A549 (cell line): ENCODE results near the gene SORBS1. TPM values are rescaled to one million over a fixed set of nuclear protein-coding genes. Genes with fewer than 3 reads are reported as not detected.

Source experiments
- ATAC-seq, 2 experiments: fragments of 200-7000 bp in 1 of 2; fragments of >200 bp in 1 of 2; cut with Nextera tagmentation in 1 of 2; cut with Tn5 transposase in 1 of 2; 3 replicates each; pipeline versions ENCODE4 v1.8.0 to v1.9.1; 2018 to 2020; ENCODE audit warnings: mild to moderate bottlenecking in 1 of 2, moderate library complexity in 1 of 2
- CTCF ChIA-PET: fragments of 300-600 bp; sonication (Branson Sonifier 250); formaldehyde crosslinking; extraction: SDS; loops from one replicate; lab custom pipeline; 2021; ENCODE audit warnings: antibody characterized with exemption, inconsistent platforms; lab: Yijun Ruan, JAX
- POLR2A ChIA-PET: fragments of 350-600 bp; formaldehyde crosslinking; extraction: SDS; loops from one replicate; lab custom pipeline; 2021; ENCODE audit warnings: antibody characterized with exemption, inconsistent platforms; lab: Yijun Ruan, JAX
- DNase-seq, 2 experiments: peaks; one replicate each; pipeline versions ENCODE4 v3.0.0 to v3.0.0-alpha.2; 2011 to 2016; ENCODE audit warnings: low read depth in 1 of 2, low spot score in 1 of 2
- FAIRE-seq: peaks from 2 replicates; lab custom pipeline; 2011; peaks lifted over from hg19 to GRCh38; lab: Jason Lieb, UNC
- H3K27ac ChIP-seq, 2 experiments: fragments of >200 bp; sonication (Bioruptor Twin); formaldehyde crosslinking; 3 replicates each; pipeline ENCODE4 v1.5.1; 2016 to 2017
- H3K4me1 ChIP-seq: fragments of >200 bp; sonication (Bioruptor Twin); formaldehyde crosslinking; 3 replicates; pipeline ENCODE4 v1.6.1; 2016
- H3K4me2 ChIP-seq: fragments of >200 bp; sonication (Bioruptor Twin); formaldehyde crosslinking; 3 replicates; pipeline ENCODE4 v1.6.1; 2016
- H3K4me3 ChIP-seq: fragments of >200 bp; sonication (Bioruptor Twin); formaldehyde crosslinking; 3 replicates; pipeline ENCODE4 v1.5.1; 2016
- H3K9me3 ChIP-seq: fragments of >200 bp; sonication (Bioruptor Twin); formaldehyde crosslinking; 3 replicates; pipeline ENCODE4 v1.6.1; 2016
- BHLHE40 ChIP-seq: IDR thresholded peaks from 2 replicates; pipeline ENCODE4 v1.6.1; 2012; ENCODE audit warnings: low read depth, low read length, inconsistent platforms
- CBX8 ChIP-seq: fragments of 200-600 bp; sonication (generic); IDR thresholded peaks from 2 replicates; pipeline ENCODE4 v1.6.1; 2016
- CTCF ChIP-seq: fragments of >200 bp; sonication (Bioruptor Twin); formaldehyde crosslinking; IDR thresholded peaks from 3 replicates; pipeline ENCODE4 v1.5.1; 2016
- EHF ChIP-seq: fragments of 250-450 bp; sonication (Bioruptor Pico); IDR thresholded peaks from 2 replicates; pipeline ENCODE4 v1.5.0; 2020; ENCODE audit warnings: mild to moderate bottlenecking
- GATA3 ChIP-seq: IDR thresholded peaks from 2 replicates; pipeline ENCODE4 v1.6.1; 2012; ENCODE audit warnings: borderline replicate concordance
- HOXA7 ChIP-seq: fragments of 250-450 bp; sonication (Bioruptor Pico); IDR thresholded peaks from 2 replicates; pipeline ENCODE4 v1.5.0; 2020; ENCODE audit warnings: mild to moderate bottlenecking, moderate library complexity
- HOXB13 ChIP-seq: fragments of 250-450 bp; sonication (Bioruptor Pico); IDR thresholded peaks from 2 replicates; pipeline ENCODE4 v1.5.0; 2020; ENCODE audit warnings: low read depth, mild to moderate bottlenecking, moderate library complexity
- MAFK ChIP-seq: fragments of 450-650 bp; IDR thresholded peaks from 2 replicates; pipeline ENCODE4 v1.6.1; 2014; ENCODE audit not compliant: partially characterized antibody
- MAZ ChIP-seq: fragments of 150-350 bp; IDR thresholded peaks from 2 replicates; pipeline ENCODE4 v1.6.1; 2014; ENCODE audit warnings: antibody characterized with exemption, low read depth, low read length, borderline replicate concordance
- MYC ChIP-seq: IDR thresholded peaks from 2 replicates; pipeline ENCODE4 v1.6.1; 2012; ENCODE audit warnings: mild to moderate bottlenecking, inconsistent platforms, low read length, improper control_type of control experiment, borderline replicate concordance
- NPAS2 ChIP-seq: fragments of 250-450 bp; sonication (Bioruptor Pico); IDR thresholded peaks from 2 replicates; pipeline ENCODE4 v1.8.0; 2022; ENCODE audit warnings: mild to moderate bottlenecking, moderate library complexity, borderline replicate concordance
- PBX3 ChIP-seq: IDR thresholded peaks from 2 replicates; pipeline ENCODE4 v1.6.1; 2012
- POLR2A ChIP-seq: IDR thresholded peaks from 2 replicates; pipeline ENCODE4 v1.6.1; 2012; ENCODE audit warnings: mild to moderate bottlenecking, low read length
- RAD21 ChIP-seq, 2 experiments: fragments of >200 bp in 1 of 2; sonication (Bioruptor Twin) in 1 of 2; formaldehyde crosslinking in 1 of 2; IDR thresholded peaks in 1 of 2; conservative IDR thresholded peaks in 1 of 2; 2 replicates in 1 of 2; 3 replicates in 1 of 2; pipeline ENCODE4 v1.6.1; 2012 to 2018; ENCODE audit warnings: inconsistent platforms in 1 of 2
- SMC3 ChIP-seq: fragments of >200 bp; sonication (Bioruptor Twin); formaldehyde crosslinking; IDR thresholded peaks from 3 replicates; pipeline ENCODE4 v1.6.1; 2018; ENCODE audit warnings: inconsistent platforms
- TP53 ChIP-seq: fragments of 250-450 bp; sonication (Bioruptor Pico); IDR thresholded peaks from 2 replicates; pipeline ENCODE4 v1.5.0; 2021; ENCODE audit warnings: mild to moderate bottlenecking, moderate library complexity
- ZNF302 ChIP-seq: fragments of 250-450 bp; sonication (Bioruptor Pico); IDR thresholded peaks from 2 replicates; pipeline ENCODE4 v1.9.0; 2021; ENCODE audit warnings: inconsistent platforms, mild to moderate bottlenecking, moderate library complexity
- WGBS: methylation state at CpG from one replicate; pipeline ENCODE4 v1.1.6; 2017; ENCODE audit errors: missing lambda C conversion rate; 5-methylcytosine and 5-hydroxymethylcytosine counted together
- polyA plus RNA-seq, 4 experiments: library from polyadenylated mRNA; depleted of rRNA in 3 of 4; stranded (reverse); fragments of >200 nt; fragmentation: RNase III in 1 of 4; extraction: RNeasy Plus Mini Kit Qiagen cat#74134 plus additional on column Dnase treatment in 1 of 4; gene quantifications; 2 replicates in 3 of 4; 3 replicates in 1 of 4; pipeline ENCODE4 v1.2.3, GENCODE V29; 2011 to 2017
- TF ChIP-seq, protein P1 (sequence below): IDR thresholded peaks from 2 replicates; pipeline ENCODE4 v1.6.1; 2012
- TF ChIP-seq, protein P2 (sequence below): IDR thresholded peaks from 2 replicates; pipeline ENCODE4 v1.6.1; 2012; ENCODE audit warnings: low read depth, borderline replicate concordance
- TF ChIP-seq, protein P3 (sequence below): fragments of 200-600 bp; sonication (generic); IDR thresholded peaks from 2 replicates; pipeline ENCODE4 v1.6.1; 2016; ENCODE audit warnings: antibody characterized with exemption, mild to moderate bottlenecking, moderate library complexity

The SORBS1 gene
- polyA plus RNA-seq, 2 of the 4 experiments (the other 2 are of a cell fraction), result 0.39 to 0.80 TPM

DNA sequence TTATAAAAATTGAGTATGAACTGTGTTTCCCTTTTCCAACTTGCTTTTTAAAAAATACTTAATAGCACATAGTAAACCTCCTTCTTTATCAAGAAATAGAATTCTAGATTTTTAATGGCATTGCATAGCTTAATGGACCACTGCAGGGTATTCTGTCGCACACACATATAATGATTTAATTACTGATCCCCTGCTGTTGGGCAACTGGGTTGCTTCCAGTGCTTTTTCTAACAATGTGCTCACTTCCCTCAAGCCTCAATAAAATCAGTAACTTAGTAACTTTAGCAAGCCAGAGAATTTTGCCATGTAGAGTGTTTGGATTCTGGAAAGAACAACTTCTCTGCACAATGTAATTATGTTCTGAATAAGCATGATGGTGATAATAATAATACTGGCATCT lies 221.3 kb downstream of the SORBS1 start:
- TF ChIP-seq SMC3 (no peak), HOXB13 (CRISPR knock-in tag) (no peak), HOXA7 (CRISPR knock-in tag) (no peak), BHLHE40 (no peak), PBX3 (no peak), MYC (no peak), CBX8 (no peak), EHF (CRISPR knock-in tag) (no peak), MAFK (no peak)
- TF ChIP-seq, protein P1, sequence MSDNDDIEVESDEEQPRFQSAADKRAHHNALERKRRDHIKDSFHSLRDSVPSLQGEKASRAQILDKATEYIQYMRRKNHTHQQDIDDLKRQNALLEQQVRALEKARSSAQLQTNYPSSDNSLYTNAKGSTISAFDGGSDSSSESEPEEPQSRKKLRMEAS, result no peak
- no peak for DNase-seq
- WGBS, result 89% methylated on average over 1 of the region's 1 CpG
- H3K4me3 ChIP-seq, result no peak overlapping the region
- ChIA-PET CTCF (interaction anchor here (0.6 to 3.1 kb wide), 8 partner anchors 10 to 163 kb away, joined by 3 to 17 read pairs (median 4); no protein-coding TSS in a partner anchor), POLR2A (no interaction called here)
- ATAC-seq, result no peak
- H3K4me2 ChIP-seq, result no peak overlapping the region
- no peak overlapping the region for H3K27ac ChIP-seq
- FAIRE-seq, result no peak
- H3K4me1 ChIP-seq, result peaks cover 8% of the 10 kb centered on the region
- H3K9me3 ChIP-seq, result no peaks in the 10 kb centered on the region

DNA sequence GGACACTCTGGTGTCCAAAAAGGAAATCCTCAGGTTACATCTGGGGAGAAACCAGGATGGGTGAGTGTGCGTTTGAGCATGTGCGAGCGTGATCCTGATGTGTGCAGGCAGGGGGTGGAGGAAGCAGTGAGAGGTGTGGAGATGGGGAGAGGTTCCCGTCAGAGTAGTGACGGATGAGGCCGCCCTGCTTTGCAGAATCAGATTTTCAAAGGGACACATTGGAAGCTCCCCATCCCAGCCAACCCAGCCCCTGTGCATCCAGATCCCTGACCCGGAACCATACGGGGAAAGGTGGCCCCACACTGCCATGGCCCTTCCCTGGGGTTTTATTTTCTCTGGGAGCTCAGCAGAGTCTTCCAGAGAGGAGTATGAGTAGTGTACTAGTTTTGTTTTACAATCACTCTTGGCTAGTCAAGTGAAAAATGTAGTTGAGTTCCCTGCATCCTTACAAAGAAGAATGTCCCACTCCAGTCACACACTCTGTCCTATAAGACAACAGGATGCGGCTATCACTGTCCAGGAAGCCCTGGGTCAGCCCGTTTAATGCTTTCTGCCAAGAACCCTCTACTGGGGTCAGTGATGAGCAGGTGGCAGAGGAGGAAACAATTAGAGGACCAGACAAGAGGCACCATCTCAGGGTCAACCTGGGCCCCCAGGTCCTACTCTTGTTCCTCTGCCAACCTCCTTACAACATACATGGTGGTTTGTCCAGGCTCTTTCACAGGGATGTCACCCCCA lies 223.6 kb downstream of the SORBS1 start:
- Histone ChIP-seq H3K27ac (0 out of 6 replicates have a peak overlapping the region, but pooled peaks of 1 of the 2 experiments have one; percentile 5), H3K4me2 (no peak overlapping the region), H3K9me3 (no peaks in the 10 kb centered on the region), H3K4me3 (no peak overlapping the region), H3K4me1 (peaks cover 19% of the 10 kb centered on the region)
- CTCF ChIA-PET, result interaction anchor here (1.1 to 5.2 kb wide), 4 partner anchors 9 to 136 kb away, joined by 3 to 27 read pairs (median 5); no protein-coding TSS in a partner anchor
- FAIRE-seq, result no peak
- WGBS, result 91% methylated on average over 10 of the region's 10 CpGs
- TF ChIP-seq, protein P2, sequence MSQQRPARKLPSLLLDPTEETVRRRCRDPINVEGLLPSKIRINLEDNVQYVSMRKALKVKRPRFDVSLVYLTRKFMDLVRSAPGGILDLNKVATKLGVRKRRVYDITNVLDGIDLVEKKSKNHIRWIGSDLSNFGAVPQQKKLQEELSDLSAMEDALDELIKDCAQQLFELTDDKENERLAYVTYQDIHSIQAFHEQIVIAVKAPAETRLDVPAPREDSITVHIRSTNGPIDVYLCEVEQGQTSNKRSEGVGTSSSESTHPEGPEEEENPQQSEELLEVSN, result no peak
- POLR2A ChIA-PET, result no interaction called here
- no peak for DNase-seq
- ATAC-seq, result no peak

DNA sequence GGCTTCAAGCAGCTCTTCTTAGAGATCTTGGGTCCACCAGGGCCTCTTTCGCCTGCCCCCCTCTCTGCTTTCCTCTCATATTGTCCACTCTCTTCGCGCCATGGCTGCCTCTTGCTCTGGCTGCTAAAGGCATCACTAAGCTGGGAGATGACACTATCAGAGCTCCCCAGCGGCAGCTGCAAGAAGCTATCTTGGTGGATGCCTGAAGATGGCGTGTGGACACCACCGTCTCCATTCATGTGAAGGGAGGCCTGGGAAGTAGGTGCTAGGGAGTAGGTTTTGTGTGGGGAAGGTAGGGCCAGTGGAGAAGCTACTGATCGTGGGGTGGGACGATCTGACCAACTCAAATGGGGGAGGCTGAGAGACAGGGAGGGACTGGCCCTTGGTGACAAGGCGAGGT lies 224.5 kb downstream of the SORBS1 start:
- Histone ChIP-seq H3K9me3 (no peaks in the 10 kb centered on the region), H3K4me1 (peaks cover 23% of the 10 kb centered on the region), H3K4me2 (no peak overlapping the region), H3K27ac (no peak overlapping the region), H3K4me3 (no peak overlapping the region)
- peak in 1 of 2 experiments; percentile 29; a peak in 2 of 6 replicates for ATAC-seq
- DNase-seq, result no peak
- no peak for FAIRE-seq
- TF ChIP-seq NPAS2 (CRISPR knock-in tag) (no peak), RAD21 (conservative IDR thresholded peaks at IDR 0.05 in 1 of 2, IDR thresholded peaks at IDR 0.05 in 1 of 2) (0 out of 5 replicates have a peak, but pooled peaks of 1 of the 2 experiments have one; percentile 13), GATA3 (no peak)
- WGBS, result 94% methylated on average over 9 of the region's 9 CpGs
- CTCF ChIA-PET, result interaction anchor here (1.0 to 5.2 kb wide), 5 partner anchors 10 to 135 kb away, joined by 3 to 27 read pairs (median 3); no protein-coding TSS in a partner anchor
- POLR2A ChIA-PET, result no interaction called here

DNA sequence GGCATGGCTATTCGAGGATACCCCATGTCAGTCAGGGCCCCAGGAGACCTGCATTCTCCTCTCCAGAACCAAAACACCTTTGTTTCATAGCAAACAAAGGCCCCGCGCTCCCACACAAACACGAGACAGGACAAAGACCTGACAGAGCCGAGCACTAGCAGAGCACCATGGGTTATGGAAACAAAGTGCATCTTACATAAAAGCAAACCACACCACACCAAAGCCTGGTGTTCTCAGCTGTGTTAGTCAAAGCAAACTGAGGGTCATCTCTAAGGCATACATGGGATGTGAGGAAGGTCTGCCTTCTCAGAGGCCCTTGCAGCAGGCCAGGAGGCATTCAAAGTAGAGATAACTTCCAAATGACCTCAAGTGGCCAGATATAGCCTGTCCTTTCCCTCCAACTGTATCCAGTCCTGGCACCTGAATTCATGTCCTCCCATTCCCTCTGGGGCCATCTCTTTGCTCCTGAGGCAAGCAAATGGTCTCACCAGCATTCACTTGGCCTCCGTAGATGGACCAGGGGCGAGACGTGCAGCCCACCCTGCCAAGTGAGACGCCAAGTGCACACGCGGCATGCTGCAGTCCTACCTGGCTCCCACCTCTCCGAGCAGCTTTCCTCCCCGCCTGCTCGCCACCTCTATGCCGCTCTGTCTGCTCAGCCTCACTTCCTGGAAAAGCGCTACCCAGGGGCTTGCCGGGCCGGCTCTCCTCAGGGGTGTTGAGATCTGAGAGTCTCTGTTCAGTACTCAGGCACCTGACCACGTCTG lies 225.1 kb downstream of the SORBS1 start:
- FAIRE-seq (no peak), ATAC-seq (no peak), DNase-seq (no peak)
- WGBS, result 88% methylated on average over 19 of the region's 19 CpGs
- peaks cover 29% of the 10 kb centered on the region for H3K4me1 ChIP-seq
- no peak overlapping the region for H3K27ac ChIP-seq
- H3K9me3 ChIP-seq, result no peaks in the 10 kb centered on the region
- ChIA-PET POLR2A (no interaction called here), CTCF (interaction anchor here (0.8 to 5.2 kb wide), 5 partner anchors 11 to 134 kb away, joined by 3 to 27 read pairs (median 3); no protein-coding TSS in a partner anchor)
- no peak overlapping the region for H3K4me2 ChIP-seq
- no peak overlapping the region for H3K4me3 ChIP-seq
- TF ChIP-seq MAZ (no peak), GATA3 (no peak), ZNF302 (no peak), SMC3 (no peak), RAD21 (conservative IDR thresholded peaks at IDR 0.05 in 1 of 2, IDR thresholded peaks at IDR 0.05 in 1 of 2) (no peak), CTCF (no peak), TP53 (CRISPR knock-in tag) (no peak), POLR2A (no peak)
- TF ChIP-seq, protein P3, sequence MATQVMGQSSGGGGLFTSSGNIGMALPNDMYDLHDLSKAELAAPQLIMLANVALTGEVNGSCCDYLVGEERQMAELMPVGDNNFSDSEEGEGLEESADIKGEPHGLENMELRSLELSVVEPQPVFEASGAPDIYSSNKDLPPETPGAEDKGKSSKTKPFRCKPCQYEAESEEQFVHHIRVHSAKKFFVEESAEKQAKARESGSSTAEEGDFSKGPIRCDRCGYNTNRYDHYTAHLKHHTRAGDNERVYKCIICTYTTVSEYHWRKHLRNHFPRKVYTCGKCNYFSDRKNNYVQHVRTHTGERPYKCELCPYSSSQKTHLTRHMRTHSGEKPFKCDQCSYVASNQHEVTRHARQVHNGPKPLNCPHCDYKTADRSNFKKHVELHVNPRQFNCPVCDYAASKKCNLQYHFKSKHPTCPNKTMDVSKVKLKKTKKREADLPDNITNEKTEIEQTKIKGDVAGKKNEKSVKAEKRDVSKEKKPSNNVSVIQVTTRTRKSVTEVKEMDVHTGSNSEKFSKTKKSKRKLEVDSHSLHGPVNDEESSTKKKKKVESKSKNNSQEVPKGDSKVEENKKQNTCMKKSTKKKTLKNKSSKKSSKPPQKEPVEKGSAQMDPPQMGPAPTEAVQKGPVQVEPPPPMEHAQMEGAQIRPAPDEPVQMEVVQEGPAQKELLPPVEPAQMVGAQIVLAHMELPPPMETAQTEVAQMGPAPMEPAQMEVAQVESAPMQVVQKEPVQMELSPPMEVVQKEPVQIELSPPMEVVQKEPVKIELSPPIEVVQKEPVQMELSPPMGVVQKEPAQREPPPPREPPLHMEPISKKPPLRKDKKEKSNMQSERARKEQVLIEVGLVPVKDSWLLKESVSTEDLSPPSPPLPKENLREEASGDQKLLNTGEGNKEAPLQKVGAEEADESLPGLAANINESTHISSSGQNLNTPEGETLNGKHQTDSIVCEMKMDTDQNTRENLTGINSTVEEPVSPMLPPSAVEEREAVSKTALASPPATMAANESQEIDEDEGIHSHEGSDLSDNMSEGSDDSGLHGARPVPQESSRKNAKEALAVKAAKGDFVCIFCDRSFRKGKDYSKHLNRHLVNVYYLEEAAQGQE, result no peak
